Inferior parietal cortex (tissue), 1 donor: Measurements from ENCODE around the gene NEU3.

Source experiments
- DNase-seq: peaks from one replicate; pipeline ENCODE4 v3.0.0-alpha.2; 2016; ENCODE audit errors: extremely low spot score

The NEU3 gene

DNA sequence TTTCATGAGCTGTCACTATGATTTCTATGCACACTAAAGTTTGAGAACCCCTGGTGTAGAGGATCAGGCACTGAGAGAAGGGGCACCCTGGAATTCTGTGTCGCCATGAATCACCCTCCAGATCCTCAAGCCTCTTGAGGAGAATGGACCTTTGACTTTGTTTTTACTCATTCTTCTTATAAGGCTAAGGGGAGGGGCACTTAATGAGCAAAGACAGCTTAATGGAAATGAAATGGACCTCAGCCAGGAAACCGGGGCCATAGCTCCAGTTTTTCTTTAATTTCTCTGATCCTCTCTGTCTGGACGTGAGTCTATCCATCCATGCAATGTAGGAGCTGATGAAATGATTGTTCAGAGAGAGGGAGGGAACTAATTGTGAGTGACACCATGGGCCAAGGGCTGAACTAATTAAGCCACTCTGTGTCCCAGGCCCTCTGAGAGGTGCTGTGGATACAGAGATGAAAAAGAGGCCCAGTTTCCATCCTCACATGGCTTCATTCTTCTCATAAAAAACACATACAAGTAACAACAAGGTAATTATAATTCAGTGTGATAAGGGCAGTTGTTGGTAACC lies 75.1 kb downstream of the NEU3 start:
- no peak for DNase-seq

DNA sequence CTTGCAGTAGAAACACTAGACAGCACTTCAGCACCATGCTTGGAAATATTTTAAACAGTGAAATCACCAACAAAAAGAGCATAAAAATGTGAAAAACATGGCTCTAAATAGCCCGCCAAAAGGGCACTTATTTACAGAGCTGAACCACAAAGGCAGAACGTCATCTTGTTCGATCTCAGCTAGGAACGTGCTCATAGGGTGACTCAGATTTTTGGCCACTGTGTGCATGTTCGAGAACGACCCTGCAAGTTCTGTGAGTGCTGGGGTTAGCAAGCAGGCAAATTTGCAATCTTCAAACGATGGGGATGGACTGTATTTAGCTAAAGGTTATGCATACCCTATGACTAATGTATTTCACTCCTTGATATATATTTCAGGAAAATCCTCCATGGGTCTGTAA lies 77.3 kb downstream of the NEU3 start:
- DNase-seq = no peak
